SU-DHL-6 (cell line): ENCODE measurements around the gene GRAMD4.

Source experiments
- H2AFZ ChIP-seq: fragments of 200-600 bp; sonication (generic); 2 replicates; pipeline ENCODE4 v1.6.1; 2014; ENCODE audit warnings: low read depth, mild to moderate bottlenecking, moderate library complexity, mixed read lengths, antibody characterized with exemption, low read length; ENCODE audit not compliant: severe bottlenecking
- H3F3A ChIP-seq: fragments of 200-600 bp; shearing (Covaris generic); 2 replicates; pipeline ENCODE4 v1.6.0; 2016; ENCODE audit warnings: antibody characterized with exemption, mild to moderate bottlenecking; ENCODE audit not compliant: insufficient read depth
- H3K27ac ChIP-seq: fragments of 200-600 bp; sonication (generic); 2 replicates; pipeline ENCODE4 v1.5.1; 2016; ENCODE audit warnings: low read depth, mild to moderate bottlenecking, low read length, moderate library complexity, mixed read lengths
- H3K27me3 ChIP-seq: fragments of 200-600 bp; sonication (generic), shearing (Covaris generic); 2 replicates; pipeline ENCODE4 v1.6.0; 2014; ENCODE audit warnings: mild to moderate bottlenecking, low read length
- H3K36me3 ChIP-seq: fragments of 200-600 bp; sonication (generic); 2 replicates; pipeline ENCODE4 v1.6.1; 2014; ENCODE audit warnings: mild to moderate bottlenecking, low read length, mixed read lengths
- H3K4me2 ChIP-seq: fragments of 300-600, 200-600 bp; shearing (Covaris generic), sonication (generic); 2 replicates; pipeline ENCODE4 v1.6.0; 2014; ENCODE audit warnings: low read length, low read depth, mild to moderate bottlenecking; ENCODE audit not compliant: poor library complexity, severe bottlenecking
- H3K4me3 ChIP-seq: fragments of 200-600 bp; sonication (generic); 2 replicates; pipeline ENCODE4 v1.5.1; 2014; ENCODE audit warnings: antibody characterized with exemption, low read length, mild to moderate bottlenecking, mixed read lengths; ENCODE audit not compliant: insufficient read depth, poor library complexity, severe bottlenecking
- H3K79me2 ChIP-seq: fragments of 200-600 bp; sonication (generic); 2 replicates; pipeline ENCODE4 v1.6.1; 2014; ENCODE audit warnings: mild to moderate bottlenecking, low read length, moderate library complexity; ENCODE audit not compliant: insufficient read depth
- H3K9ac ChIP-seq: fragments of 200-600 bp; sonication (generic); 2 replicates; pipeline ENCODE4 v1.7.0; 2014; ENCODE audit warnings: mild to moderate bottlenecking, low read length
- H3K9me2 ChIP-seq: fragments of 200-600 bp; sonication (generic); replicated peaks from 2 replicates; pipeline ENCODE4 v1.6.1; 2014; ENCODE audit warnings: low read length; ENCODE audit not compliant: insufficient read depth
- H3K9me3 ChIP-seq: fragments of 200-600 bp; sonication (generic); 2 replicates; pipeline ENCODE4 v1.6.1; 2014; ENCODE audit warnings: low read length, mixed read lengths; ENCODE audit not compliant: insufficient read depth
- H4K20me1 ChIP-seq: fragments of 200-600 bp; sonication (generic); 2 replicates; pipeline ENCODE4 v1.6.1; 2014; ENCODE audit warnings: low read depth, mild to moderate bottlenecking, antibody characterized with exemption, low read length, moderate library complexity, mixed read lengths
- CTCF ChIP-seq: fragments of 200-600 bp; sonication (generic); IDR thresholded peaks from one replicate; pipeline ENCODE4 v1.5.1; 2017; ENCODE audit warnings: antibody characterized with exemption, mild to moderate bottlenecking, low read length, moderate library complexity; ENCODE audit not compliant: insufficient read depth, poor library complexity, severe bottlenecking
- EZH2phosphoT487 ChIP-seq: fragments of 200-600 bp; sonication (generic), shearing (Covaris generic); conservative IDR thresholded peaks from 2 replicates; pipeline ENCODE4 v1.6.1; 2018; ENCODE audit warnings: mild to moderate bottlenecking, antibody characterized with exemption, low read length, moderate library complexity, mixed read lengths

GRAMD4 gene

DNA sequence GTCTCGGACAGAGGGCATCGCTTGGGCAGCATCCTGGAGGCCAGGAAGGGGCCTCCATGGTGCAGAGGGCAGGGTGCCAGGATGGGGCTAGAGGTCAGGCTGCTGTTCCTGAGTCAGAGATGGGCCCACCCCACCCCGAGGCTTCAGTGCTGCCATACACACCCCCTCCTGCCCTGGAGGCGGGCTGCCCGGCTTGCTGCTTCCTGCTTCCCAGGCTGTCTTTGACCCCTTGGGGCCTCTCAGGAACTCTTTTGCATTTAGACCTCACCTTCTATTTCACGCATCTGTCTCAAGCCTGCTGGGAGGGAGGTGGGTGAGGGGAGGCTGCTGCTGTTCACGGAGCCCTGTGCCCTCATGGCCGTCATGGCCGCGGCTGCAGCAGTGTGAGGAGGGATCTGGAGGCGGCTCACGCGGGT lies 6.6 kb upstream of the GRAMD4 start:
- Histone ChIP-seq H3K9me3 (no peaks in the 10 kb centered on the region), H3K9ac (no peak overlapping the region), H3K4me2 (peak overlapping the region; percentile 41), H3F3A (no peaks in the 10 kb centered on the region), H3K9me2 (no peaks in the 10 kb centered on the region), H3K79me2 (no peaks in the 10 kb centered on the region), H2AFZ (no peak overlapping the region), H3K4me3 (peak overlapping the region; percentile 0), H3K27ac (no peak overlapping the region), H4K20me1 (no peaks in the 10 kb centered on the region), H3K27me3 (no peaks in the 10 kb centered on the region), H3K36me3 (no peaks in the 10 kb centered on the region)
- TF ChIP-seq EZH2phosphoT487 = no peak
- no peak for TF ChIP-seq CTCF

DNA sequence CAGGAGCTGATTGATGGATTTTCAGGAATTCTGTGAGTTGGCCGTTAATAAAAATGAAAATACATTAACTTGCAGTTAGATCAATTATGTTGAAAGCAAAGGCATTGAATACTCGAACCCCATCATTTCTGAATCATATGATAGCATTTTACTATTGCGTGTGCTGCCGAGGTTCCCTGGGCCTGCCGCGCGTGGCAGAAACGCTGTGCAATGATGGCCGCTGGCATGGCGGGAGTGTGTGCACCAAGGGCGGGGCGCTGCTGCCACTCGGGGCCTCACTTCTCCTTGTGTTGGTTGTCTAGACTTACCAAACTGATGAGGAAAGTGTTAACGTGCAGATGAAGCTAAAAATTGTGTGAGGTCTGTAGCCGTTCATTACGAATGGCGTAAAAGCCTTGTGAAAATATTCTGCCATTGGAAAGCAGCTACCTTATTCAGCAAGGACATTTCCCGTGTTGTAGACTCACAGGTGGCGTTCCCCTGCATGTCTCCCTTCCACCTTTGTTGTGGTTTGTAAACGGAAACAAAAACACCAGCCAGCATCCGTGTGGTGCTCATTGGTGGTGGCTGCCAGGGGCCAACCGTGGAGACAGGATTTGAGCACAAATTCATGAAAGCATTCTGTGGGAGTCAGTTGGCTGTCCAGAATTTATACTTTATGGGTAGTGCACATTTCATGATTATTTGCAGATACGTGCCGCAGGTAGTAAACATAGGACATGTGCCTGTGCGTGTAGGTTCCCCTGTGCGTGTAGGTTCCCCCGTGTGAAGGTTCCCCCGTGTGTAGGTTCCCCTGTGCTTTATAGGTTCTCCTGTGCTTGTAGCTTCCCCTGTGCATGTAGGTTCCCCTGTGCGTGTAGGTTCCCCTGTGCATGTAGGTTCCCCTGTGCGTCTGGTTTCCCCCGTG lies 5.9 kb upstream of the GRAMD4 start:
- H3K9ac ChIP-seq = no peak overlapping the region
- TF ChIP-seq EZH2phosphoT487 (no peak), CTCF (no peak)
- no peak overlapping the region; the same call in 1 of the 2 replicates for H3K27ac ChIP-seq
- H3K36me3 ChIP-seq = no peaks in the 10 kb centered on the region
- H3K27me3 ChIP-seq = no peaks in the 10 kb centered on the region
- no peaks in the 10 kb centered on the region for H3K9me2 ChIP-seq
- H3F3A ChIP-seq = no peaks in the 10 kb centered on the region
- no peaks in the 10 kb centered on the region for H4K20me1 ChIP-seq
- peak overlapping the region; percentile 41 for H3K4me2 ChIP-seq
- no peak overlapping the region for H2AFZ ChIP-seq
- H3K4me3 ChIP-seq = peak overlapping the region; percentile 0
- no peaks in the 10 kb centered on the region for H3K9me3 ChIP-seq
- H3K79me2 ChIP-seq = no peaks in the 10 kb centered on the region

- Histone ChIP-seq H3K36me3 (no peaks in the 10 kb centered on the region), H3K27ac (no peak overlapping the region), H3K4me3 (no peak overlapping the region), H3K4me2 (no peak overlapping the region), H3K27me3 (no peaks in the 10 kb centered on the region), H3K9me2 (no peaks in the 10 kb centered on the region), H3K79me2 (no peaks in the 10 kb centered on the region), H2AFZ (no peak overlapping the region), H4K20me1 (no peaks in the 10 kb centered on the region), H3K9ac (no peak overlapping the region), H3K9me3 (no peaks in the 10 kb centered on the region), H3F3A (no peaks in the 10 kb centered on the region)
- TF ChIP-seq CTCF (no peak), EZH2phosphoT487 (no peak)
Measured at GRCh38 chr22:46617207-46617985, 2.8 kb upstream of the GRAMD4 start.
